H54 (cell line): ENCODE measurements around the gene PALLD.

Experiments
- DNase-seq: peaks from one replicate; pipeline ENCODE4 v3.0.0; 2011; ENCODE audit warnings: low spot score, mixed read lengths; ENCODE audit not compliant: insufficient read length
- FAIRE-seq: peaks from 3 replicates; lab custom pipeline; 2011; peaks lifted over from hg19 to GRCh38; lab: Jason Lieb, UNC
- POLR2A ChIP-seq: IDR thresholded peaks from 2 replicates; pipeline ENCODE4 v1.6.1; 2011; ENCODE audit warnings: low read depth, mild to moderate bottlenecking, low read length

PALLD gene

DNA sequence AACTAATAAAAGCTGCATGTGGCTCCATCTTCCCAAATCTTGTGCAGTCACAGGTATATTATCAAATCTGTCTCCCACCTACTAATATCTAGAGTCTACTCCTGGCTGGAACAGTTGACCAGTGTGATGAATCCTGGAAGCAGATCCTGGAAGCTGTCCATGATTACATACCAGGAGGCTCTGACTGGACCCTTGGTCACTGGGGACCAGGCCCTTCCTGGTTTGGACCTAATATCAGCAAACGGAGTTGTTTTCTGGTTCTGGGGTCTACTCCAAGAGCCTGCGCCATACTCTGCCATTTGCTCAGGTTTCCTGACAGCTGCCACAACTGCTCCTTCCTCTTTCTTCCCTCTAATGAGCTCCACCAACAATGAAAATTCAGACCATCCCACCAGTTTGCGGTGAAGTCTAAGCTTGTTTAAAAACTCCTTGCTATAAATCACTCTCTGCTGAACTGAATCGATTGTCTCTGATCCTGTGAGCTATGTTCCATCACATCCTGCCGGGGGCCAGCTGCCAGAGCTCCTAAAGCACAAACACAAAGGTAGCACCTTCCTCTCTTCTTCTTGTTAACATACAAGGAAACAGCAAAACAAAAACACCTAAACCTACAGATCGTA, 114.2 kb downstream of the PALLD start:
- no peak for FAIRE-seq
- TF ChIP-seq POLR2A = no peak
- DNase-seq = no peak

- FAIRE-seq (no peak), DNase-seq (no peak)
- TF ChIP-seq POLR2A = no peak
Observed at GRCh38 chr4:168612450-168613135, 115.7 kb downstream of the PALLD start.

DNA sequence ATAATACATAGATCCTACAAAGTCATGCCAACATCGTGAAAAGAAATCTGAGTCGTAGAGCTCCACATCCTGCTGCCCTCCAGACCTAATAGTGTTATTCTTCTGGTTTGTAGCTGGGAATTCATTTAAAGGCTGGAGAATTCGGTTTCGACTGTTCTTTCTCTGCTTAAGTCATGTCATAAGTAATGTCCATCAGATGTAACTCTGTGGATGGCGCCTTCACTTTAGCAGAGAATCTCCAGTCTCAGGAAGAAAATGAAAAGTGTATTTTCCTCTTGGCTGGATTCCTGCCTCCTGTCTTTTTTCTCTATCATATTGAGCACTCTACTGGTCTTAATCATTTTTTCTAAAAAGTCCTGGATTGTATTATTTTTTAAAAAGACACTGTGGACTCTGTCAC, 117.0 kb downstream of the PALLD start:
- DNase-seq (no peak), FAIRE-seq (no peak)
- no peak for TF ChIP-seq POLR2A

DNA sequence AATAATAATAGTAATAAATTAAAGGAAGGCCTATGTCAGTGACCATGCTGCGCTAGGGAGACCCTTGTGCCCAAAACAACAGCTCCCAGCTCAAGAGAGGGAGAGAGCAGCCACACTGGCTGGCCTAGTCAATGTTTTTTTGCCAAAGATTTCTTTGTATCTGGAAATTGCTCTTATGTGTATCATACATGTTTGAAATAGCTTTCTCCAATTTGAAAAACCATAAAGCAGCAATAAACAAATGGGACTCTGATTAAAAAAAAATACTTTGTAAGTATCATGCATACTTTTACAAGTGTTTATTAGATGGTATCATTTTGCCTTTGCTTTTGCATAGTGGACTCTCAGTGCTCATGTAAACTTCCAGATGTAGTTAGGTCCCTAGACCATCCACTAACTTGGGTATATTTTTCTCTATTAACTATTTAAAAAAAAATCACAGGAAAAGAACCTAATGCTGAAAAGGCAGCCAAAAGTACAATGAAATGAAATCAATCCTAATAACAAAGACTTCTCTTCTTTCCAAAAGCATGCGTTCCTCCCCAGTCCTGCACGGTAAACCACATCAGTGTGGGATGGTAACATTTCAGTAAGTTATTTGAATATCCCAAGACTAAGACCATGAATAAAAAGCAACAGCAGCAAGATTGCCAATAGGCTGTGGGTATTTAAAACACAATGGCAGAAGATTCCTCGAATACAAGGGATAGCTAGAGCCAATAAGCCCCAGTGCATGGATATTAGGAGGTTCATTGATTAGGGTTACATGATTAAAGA, 117.6 kb downstream of the PALLD start:
- TF ChIP-seq POLR2A = no peak
- FAIRE-seq (no peak), DNase-seq (no peak)

DNA sequence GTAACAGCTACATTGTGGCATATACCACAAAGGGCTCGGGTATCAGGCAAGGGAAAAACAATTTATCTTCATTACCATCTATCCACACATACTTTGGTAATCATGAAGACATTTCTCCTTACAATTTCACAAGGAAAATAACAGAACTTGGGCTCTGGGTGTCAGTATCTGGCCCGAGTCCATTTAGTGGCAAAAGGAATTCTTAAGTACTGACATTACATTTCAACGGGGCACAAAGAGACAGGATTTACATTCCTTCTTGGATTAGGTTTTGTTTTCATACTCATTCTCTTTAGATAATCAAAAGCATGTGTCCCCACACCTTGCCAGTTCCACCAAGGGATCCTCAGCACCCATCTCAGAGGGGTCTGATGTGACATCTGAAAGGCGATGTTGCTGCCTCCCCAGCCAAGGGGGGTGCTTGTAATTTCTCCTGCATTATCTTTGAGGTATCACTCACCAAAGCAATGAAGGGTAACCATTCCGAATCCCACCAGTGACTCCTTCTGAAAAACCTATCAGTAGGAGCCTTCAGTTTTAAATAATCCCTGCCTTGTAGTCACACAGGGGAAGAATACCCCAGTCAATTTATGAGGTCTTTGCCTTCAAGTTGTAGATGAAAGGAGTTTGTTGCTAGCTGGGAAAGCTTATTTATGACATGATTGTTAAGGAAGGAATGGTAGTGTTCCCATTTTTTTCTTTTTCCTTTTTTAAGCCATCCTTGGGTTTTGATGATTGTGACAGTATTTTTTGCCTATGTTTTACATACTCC, 118.6 kb downstream of the PALLD start:
- DNase-seq = no peak
- no peak for FAIRE-seq
- no peak for TF ChIP-seq POLR2A

- no peak for TF ChIP-seq POLR2A
- DNase-seq (no peak), FAIRE-seq (no peak)
Observed at GRCh38 chr4:168618577-168619265, 121.9 kb downstream of the PALLD start.

GRCh38 chr4:168619266-168619631, 122.4 kb downstream of the PALLD start:
- no peak for TF ChIP-seq POLR2A
- DNase-seq (no peak), FAIRE-seq (no peak)

GRCh38 chr4:168621806-168622589, 125.1 kb downstream of the PALLD start:
- FAIRE-seq (no peak), DNase-seq (no peak)

GRCh38 chr4:168622600-168622999, 125.7 kb downstream of the PALLD start:
- TF ChIP-seq POLR2A = no peak
- DNase-seq (no peak), FAIRE-seq (no peak)

More at GRCh38 chr4:168621806-168622589, 125.1 kb downstream of the PALLD start:
- no peak for TF ChIP-seq POLR2A

- FAIRE-seq (no peak), DNase-seq (no peak)
- no peak for TF ChIP-seq POLR2A
Observed at GRCh38 chr4:168623011-168623410, 126.2 kb downstream of the PALLD start.

- FAIRE-seq (no peak), DNase-seq (no peak)
- no peak for TF ChIP-seq POLR2A
Observed at GRCh38 chr4:168623484-168623883, 126.6 kb downstream of the PALLD start.

DNA sequence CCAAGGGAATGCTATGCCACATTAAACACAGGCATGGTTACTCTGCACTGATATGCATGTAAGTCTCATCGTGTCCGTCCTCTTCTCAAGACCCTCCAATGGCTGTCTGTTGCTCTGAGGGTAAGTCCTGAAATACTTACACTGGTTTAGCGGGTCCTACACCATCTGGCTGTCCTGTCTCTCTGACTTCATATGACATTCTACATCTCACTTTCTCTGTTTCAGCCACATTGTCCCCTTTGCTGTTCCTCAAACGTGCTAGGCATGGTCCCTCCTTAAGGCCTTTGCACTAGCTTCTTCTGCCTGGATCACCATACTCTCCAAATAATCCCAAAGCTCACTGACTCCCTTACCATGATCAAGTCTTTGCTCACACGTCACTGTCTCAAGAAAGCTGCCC, 131.4 kb downstream of the PALLD start:
- FAIRE-seq (no peak), DNase-seq (no peak)
- no peak for TF ChIP-seq POLR2A
